ENCODE results near the gene OR1N2. TPM values are rescaled to one million over a fixed set of nuclear protein-coding genes. Genes with fewer than 3 reads are reported as not detected.

OR1N2 gene
- not detected in 2 replicates for total RNA-seq

- Histone ChIP-seq H3K27me3 (ENCODE audit: control insufficient read depth, insufficient read depth, low read length) (peaks cover 2% of the 10 kb centered on the region), H3K36me3 (ENCODE audit: control insufficient read depth, insufficient read depth, low read length) (no peaks in the 10 kb centered on the region), H3K4me3 (ENCODE audit: low read depth, low read length) (no peak within 1 kb of the TSS)
- FAIRE-seq (no peak), DNase-seq (ENCODE audit: low read depth) (no peak)
- TF ChIP-seq CTCF (IDR thresholded peaks at IDR 0.05; ENCODE audit: insufficient read depth, low read length, severe bottlenecking), result no peak
Observed at GRCh38 chr9:122552812-122553211, at the start of gene OR1N2. TSS of gene OR1N2 (plus strand) at chr9:122553112. CDS start at chr9:122553212, 100 bp downstream.

GRCh38 chr9:122506964-122507363 lies 45.9 kb upstream of the OR1N2 start:
- FAIRE-seq (no peak), DNase-seq (ENCODE audit: low read depth) (no peak)
- H3K36me3 ChIP-seq (ENCODE audit: control insufficient read depth, insufficient read depth, low read length), result no peaks in the 10 kb centered on the region
- no peak overlapping the region for H3K4me3 ChIP-seq (ENCODE audit: low read depth, low read length)
- H3K27me3 ChIP-seq (ENCODE audit: control insufficient read depth, insufficient read depth, low read length), result no peaks in the 10 kb centered on the region
- no peak for TF ChIP-seq CTCF (IDR thresholded peaks at IDR 0.05; ENCODE audit: insufficient read depth, low read length, severe bottlenecking)

- H3K27me3 ChIP-seq (ENCODE audit: control insufficient read depth, insufficient read depth, low read length), result no peaks in the 10 kb centered on the region
- no peak for TF ChIP-seq CTCF (IDR thresholded peaks at IDR 0.05; ENCODE audit: insufficient read depth, low read length, severe bottlenecking)
- H3K4me3 ChIP-seq (ENCODE audit: low read depth, low read length), result no peak within 1 kb of the TSS
- FAIRE-seq, result no peak
- DNase-seq (ENCODE audit: low read depth), result no peak
- H3K36me3 ChIP-seq (ENCODE audit: control insufficient read depth, insufficient read depth, low read length), result no peaks in the 10 kb centered on the region
Observed at GRCh38 chr9:122510502-122510901, 42.4 kb upstream of the OR1N2 start, which contains the start of gene OR1J2. TSS of gene OR1J2 (plus strand) at chr9:122510802. CDS start at chr9:122510802, 0 bp downstream.

GRCh38 chr9:122518226-122518625 lies 34.7 kb upstream of the OR1N2 start:
- Histone ChIP-seq H3K27me3 (ENCODE audit: control insufficient read depth, insufficient read depth, low read length) (no peaks in the 10 kb centered on the region), H3K36me3 (ENCODE audit: control insufficient read depth, insufficient read depth, low read length) (no peaks in the 10 kb centered on the region), H3K4me3 (ENCODE audit: low read depth, low read length) (no peak overlapping the region)
- no peak for TF ChIP-seq CTCF (IDR thresholded peaks at IDR 0.05; ENCODE audit: insufficient read depth, low read length, severe bottlenecking)
- FAIRE-seq (no peak), DNase-seq (ENCODE audit: low read depth) (no peak)

- TF ChIP-seq CTCF (IDR thresholded peaks at IDR 0.05; ENCODE audit: insufficient read depth, low read length, severe bottlenecking), result no peak
Observed at GRCh38 chr9:122518841-122519240, 34.1 kb upstream of the OR1N2 start, which contains the start of gene OR1J4. TSS of gene OR1J4 (plus strand) at chr9:122519141. CDS start at chr9:122519141, 0 bp downstream.

GRCh38 chr9:122519376-122519775 lies 33.5 kb upstream of the OR1N2 start:
- DNase-seq (ENCODE audit: low read depth) (no peak), FAIRE-seq (no peak)
- no peak for TF ChIP-seq CTCF (IDR thresholded peaks at IDR 0.05; ENCODE audit: insufficient read depth, low read length, severe bottlenecking)
- Histone ChIP-seq H3K4me3 (ENCODE audit: low read depth, low read length) (no peak overlapping the region), H3K36me3 (ENCODE audit: control insufficient read depth, insufficient read depth, low read length) (no peaks in the 10 kb centered on the region), H3K27me3 (ENCODE audit: control insufficient read depth, insufficient read depth, low read length) (no peaks in the 10 kb centered on the region)

More at GRCh38 chr9:122518841-122519240, 34.1 kb upstream of the OR1N2 start, which contains the start of gene OR1J4:
- no peaks in the 10 kb centered on the region for H3K27me3 ChIP-seq (ENCODE audit: control insufficient read depth, insufficient read depth, low read length)
- no peaks in the 10 kb centered on the region for H3K36me3 ChIP-seq (ENCODE audit: control insufficient read depth, insufficient read depth, low read length)
- FAIRE-seq, result no peak
- no peak for DNase-seq (ENCODE audit: low read depth)
- H3K4me3 ChIP-seq (ENCODE audit: low read depth, low read length), result no peak within 1 kb of the TSS

All from bronchial epithelial cell (primary cell).